GM10266 (cell line): ENCODE data around the gene DECR2.
A peak's percentile ranks its signal among the peaks of the same experiment; 100 is the strongest.

ENCODE experiments used
- DNase-seq: peaks from one replicate; pipeline ENCODE4 v3.0.0; 2012; ENCODE audit errors: extremely low spot score
- CTCF ChIP-seq: IDR thresholded peaks from 2 replicates; pipeline ENCODE4 v1.5.1; 2012; ENCODE audit warnings: mild to moderate bottlenecking, low read depth; ENCODE audit not compliant: control insufficient read depth, insufficient read depth; ENCODE audit errors: missing control alignments

The DECR2 gene

GRCh38 chr16:392450-393030, 9.1 kb upstream of the DECR2 start:
- no peak for DNase-seq
- TF ChIP-seq CTCF: no peak

- DNase-seq: no peak
- TF ChIP-seq CTCF: no peak
Observed at GRCh38 chr16:396199-396598, 5.5 kb upstream of the DECR2 start.

- TF ChIP-seq CTCF: no peak
- peak; percentile 71 for DNase-seq
Observed at GRCh38 chr16:396605-397004, 5.1 kb upstream of the DECR2 start.

- peak; percentile 80 for DNase-seq
- TF ChIP-seq CTCF: no peak
Observed at GRCh38 chr16:397135-397661, 4.5 kb upstream of the DECR2 start, which contains the start of gene NME4. Gene NME4, plus strand, starts transcription at chr16:397199. Its CDS starts 24 bp downstream, at chr16:397223.

- peak; percentile 13 for TF ChIP-seq CTCF
- DNase-seq: peak; percentile 77
Observed at GRCh38 chr16:397736-398332, 3.9 kb upstream of the DECR2 start.

GRCh38 chr16:398561-399339, 2.9 kb upstream of the DECR2 start:
- no peak for TF ChIP-seq CTCF
- DNase-seq: no peak

- no peak for TF ChIP-seq CTCF
- DNase-seq: no peak
Observed at GRCh38 chr16:399340-400019, 2.2 kb upstream of the DECR2 start.
